ENCODE measurements around the gene GLI3.

The GLI3 gene

GRCh38 chr7:42174391-42174912, 62.6 kb downstream of the GLI3 start:
- no peak overlapping the region for H3K27ac ChIP-seq (ENCODE audit: low read length)
- H3K27me3 ChIP-seq (ENCODE audit: insufficient read depth, low read length, poor library complexity) = no peaks in the 10 kb centered on the region
- peaks cover 7% of the 10 kb centered on the region; the same call in 1 of the 2 replicates for H3K79me2 ChIP-seq (ENCODE audit: insufficient read depth, low read length)
- H3K4me1 ChIP-seq (ENCODE audit: insufficient read depth, low read length) = no peaks in the 10 kb centered on the region
- no peaks in the 10 kb centered on the region for H3K9me3 ChIP-seq (ENCODE audit: insufficient read depth, low read length, severe bottlenecking)
- ATAC-seq (ENCODE audit: insufficient read depth, low read depth) (no peak), DNase-seq (no peak)
- TF ChIP-seq EZH2 (IDR thresholded peaks at IDR 0.05; ENCODE audit: borderline replicate concordance, low read depth, low read length, severe bottlenecking) = no peak
- TF ChIP-seq, protein P1, sequence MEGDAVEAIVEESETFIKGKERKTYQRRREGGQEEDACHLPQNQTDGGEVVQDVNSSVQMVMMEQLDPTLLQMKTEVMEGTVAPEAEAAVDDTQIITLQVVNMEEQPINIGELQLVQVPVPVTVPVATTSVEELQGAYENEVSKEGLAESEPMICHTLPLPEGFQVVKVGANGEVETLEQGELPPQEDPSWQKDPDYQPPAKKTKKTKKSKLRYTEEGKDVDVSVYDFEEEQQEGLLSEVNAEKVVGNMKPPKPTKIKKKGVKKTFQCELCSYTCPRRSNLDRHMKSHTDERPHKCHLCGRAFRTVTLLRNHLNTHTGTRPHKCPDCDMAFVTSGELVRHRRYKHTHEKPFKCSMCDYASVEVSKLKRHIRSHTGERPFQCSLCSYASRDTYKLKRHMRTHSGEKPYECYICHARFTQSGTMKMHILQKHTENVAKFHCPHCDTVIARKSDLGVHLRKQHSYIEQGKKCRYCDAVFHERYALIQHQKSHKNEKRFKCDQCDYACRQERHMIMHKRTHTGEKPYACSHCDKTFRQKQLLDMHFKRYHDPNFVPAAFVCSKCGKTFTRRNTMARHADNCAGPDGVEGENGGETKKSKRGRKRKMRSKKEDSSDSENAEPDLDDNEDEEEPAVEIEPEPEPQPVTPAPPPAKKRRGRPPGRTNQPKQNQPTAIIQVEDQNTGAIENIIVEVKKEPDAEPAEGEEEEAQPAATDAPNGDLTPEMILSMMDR (IDR thresholded peaks at IDR 0.05; ENCODE audit: borderline replicate concordance, extremely low read depth, low read length, poor library complexity, severe bottlenecking) = no peak
- 0 out of 2 replicates have a peak, but pooled peaks cover 1% of the 10 kb centered on the region for H3K36me3 ChIP-seq (ENCODE audit: insufficient read depth, low read length)
- H3K9ac ChIP-seq (ENCODE audit: low read depth, low read length) = no peak overlapping the region
- no peak overlapping the region for H3K4me3 ChIP-seq (ENCODE audit: low read depth in 1 of 2, low read length in 2 of 2)
- no peak overlapping the region for H3K4me2 ChIP-seq (ENCODE audit: insufficient read depth, low read length)
- no peak overlapping the region for H2AFZ ChIP-seq (ENCODE audit: low read depth, low read length)
- peaks cover 20% of the 10 kb centered on the region for H4K20me1 ChIP-seq (ENCODE audit: insufficient read depth, low read length)

DNA sequence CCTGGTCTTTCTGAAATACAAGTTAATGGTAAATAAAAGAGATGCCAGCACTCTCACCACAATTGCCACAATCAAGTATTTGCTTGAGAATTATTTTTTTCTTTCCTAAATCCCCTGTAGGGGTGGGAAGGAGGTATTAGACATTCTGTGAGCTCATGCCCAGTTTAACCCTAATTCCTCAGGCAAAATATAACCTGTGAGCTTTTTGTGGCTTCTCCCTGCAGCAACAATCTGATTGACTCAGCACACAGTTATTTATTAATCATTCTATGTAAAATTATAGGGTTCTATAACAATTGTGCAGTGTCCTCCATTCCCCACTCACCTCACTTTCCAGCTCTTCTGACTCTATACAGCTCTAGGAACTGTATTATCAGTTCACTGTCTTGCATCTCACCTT, 66.3 kb downstream of the GLI3 start:
- Histone ChIP-seq H3K27me3 (ENCODE audit: insufficient read depth, low read length, poor library complexity) (no peaks in the 10 kb centered on the region), H3K36me3 (ENCODE audit: insufficient read depth, low read length) (peaks cover 3% of the 10 kb centered on the region; the same call in 1 of the 2 replicates), H3K4me3 (ENCODE audit: low read depth in 1 of 2, low read length in 2 of 2) (no peak overlapping the region), H3K4me1 (ENCODE audit: insufficient read depth, low read length) (no peaks in the 10 kb centered on the region), H2AFZ (ENCODE audit: low read depth, low read length) (no peak overlapping the region), H3K4me2 (ENCODE audit: insufficient read depth, low read length) (no peak overlapping the region), H3K79me2 (ENCODE audit: insufficient read depth, low read length) (peaks cover 13% of the 10 kb centered on the region; the same call in 1 of the 2 replicates), H3K9me3 (ENCODE audit: insufficient read depth, low read length, severe bottlenecking) (no peaks in the 10 kb centered on the region), H3K27ac (ENCODE audit: low read length) (no peak overlapping the region), H4K20me1 (ENCODE audit: insufficient read depth, low read length) (peaks cover 8% of the 10 kb centered on the region; the same call in 1 of the 2 replicates), H3K9ac (ENCODE audit: low read depth, low read length) (no peak overlapping the region)
- no peak for TF ChIP-seq EZH2 (IDR thresholded peaks at IDR 0.05; ENCODE audit: borderline replicate concordance, low read depth, low read length, severe bottlenecking)
- TF ChIP-seq, protein P1 (IDR thresholded peaks at IDR 0.05; ENCODE audit: borderline replicate concordance, extremely low read depth, low read length, poor library complexity, severe bottlenecking) = no peak
- DNase-seq (no peak), ATAC-seq (ENCODE audit: insufficient read depth, low read depth) (no peak)

GRCh38 chr7:42168512-42168911, 68.5 kb downstream of the GLI3 start:
- Histone ChIP-seq H3K4me1 (ENCODE audit: insufficient read depth, low read length) (no peaks in the 10 kb centered on the region), H3K4me3 (ENCODE audit: low read depth in 1 of 2, low read length in 2 of 2) (no peak overlapping the region), H3K27me3 (ENCODE audit: insufficient read depth, low read length, poor library complexity) (no peaks in the 10 kb centered on the region), H3K9me3 (ENCODE audit: insufficient read depth, low read length, severe bottlenecking) (no peaks in the 10 kb centered on the region), H3K9ac (ENCODE audit: low read depth, low read length) (no peak overlapping the region), H3K27ac (ENCODE audit: low read length) (no peak overlapping the region), H2AFZ (ENCODE audit: low read depth, low read length) (no peak overlapping the region), H3K79me2 (ENCODE audit: insufficient read depth, low read length) (peaks cover 8% of the 10 kb centered on the region; the same call in 1 of the 2 replicates), H4K20me1 (ENCODE audit: insufficient read depth, low read length) (no peaks in the 10 kb centered on the region), H3K36me3 (ENCODE audit: insufficient read depth, low read length) (peaks cover 3% of the 10 kb centered on the region; the same call in 1 of the 2 replicates), H3K4me2 (ENCODE audit: insufficient read depth, low read length) (no peak overlapping the region)
- no peak for DNase-seq
- ATAC-seq (ENCODE audit: insufficient read depth, low read depth) = no peak
- TF ChIP-seq, protein P1 (IDR thresholded peaks at IDR 0.05; ENCODE audit: borderline replicate concordance, extremely low read depth, low read length, poor library complexity, severe bottlenecking) = no peak
- no peak for TF ChIP-seq EZH2 (IDR thresholded peaks at IDR 0.05; ENCODE audit: borderline replicate concordance, low read depth, low read length, severe bottlenecking)

Measured in DND-41 (cell line).